HG03520 (cell line): ENCODE results near the gene C12orf60.

Experiments
- ATAC-seq: cut with Tn5 transposase; IDR thresholded peaks from one replicate; pipeline ENCODE4 v1.9.1; 2021; ENCODE audit warnings: mild to moderate bottlenecking, moderate library complexity; ENCODE audit not compliant: unreplicated experiment

C12orf60 gene

GRCh38 chr12:14871247-14871646, 67.8 kb downstream of the C12orf60 start:
- no peak for ATAC-seq

DNA sequence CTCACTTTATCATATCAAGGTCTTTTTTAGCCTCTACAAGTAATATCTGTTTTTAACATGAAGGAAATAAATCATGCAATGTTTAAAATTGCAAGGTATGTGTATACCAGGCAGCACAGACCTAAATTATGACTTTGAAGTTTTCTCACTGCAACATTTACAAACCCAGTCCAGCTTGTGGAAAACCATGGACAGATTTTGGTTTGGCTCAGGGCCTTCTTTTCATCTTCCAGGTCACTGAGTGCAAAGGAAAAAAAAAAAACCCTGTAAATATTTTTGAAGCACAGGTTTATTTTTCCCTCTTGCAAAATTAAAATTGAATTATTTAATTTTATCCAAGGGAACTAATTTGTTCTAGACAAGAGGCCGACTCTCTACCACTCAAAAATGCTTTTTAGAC, 68.4 kb downstream of the C12orf60 start:
- no peak for ATAC-seq

GRCh38 chr12:14873440-14874185, 70.1 kb downstream of the C12orf60 start:
- no peak for ATAC-seq
